Neural crest cell (in vitro differentiated cells): ENCODE data around the gene GALNT18. TPM values are rescaled to one million over a fixed set of nuclear protein-coding genes. Genes with fewer than 3 reads are reported as not detected.

ENCODE experiments used
- DNase-seq: peaks from one replicate; pipeline ENCODE4 v3.0.0; 2021; ENCODE audit warnings: low read depth, mixed read lengths, low spot score
- H3K27ac Mint-ChIP-seq: one replicate; pipeline ENCODE4 v1.8.0; 2021; ENCODE audit warnings: mild to moderate bottlenecking, mixed read lengths; ENCODE audit not compliant: unreplicated experiment
- H3K27me3 Mint-ChIP-seq: 2 replicates; pipeline ENCODE4 v1.8.0; 2021; ENCODE audit warnings: low read depth, mild to moderate bottlenecking, mixed read lengths
- H3K36me3 Mint-ChIP-seq: 2 replicates; pipeline ENCODE4 v1.8.0; 2021; ENCODE audit warnings: low read depth, mild to moderate bottlenecking, mixed read lengths
- H3K4me1 Mint-ChIP-seq: 2 replicates; pipeline ENCODE4 v1.8.0; 2021; ENCODE audit warnings: mixed read lengths
- H3K4me3 Mint-ChIP-seq: one replicate; pipeline ENCODE4 v1.8.0; 2021; ENCODE audit warnings: mild to moderate bottlenecking, mixed read lengths
- H3K9me3 Mint-ChIP-seq: 2 replicates; pipeline ENCODE4 v1.8.0; 2021; ENCODE audit warnings: mixed read lengths
- total RNA-seq: library from RNA; stranded (reverse); gene quantifications from 2 replicates; pipeline ENCODE4 v1.2.1, GENCODE V29; 2021
- TF ChIP-seq, protein P1 (sequence below): fragments of 200-600 bp; sonication (generic); conservative IDR thresholded peaks from 2 replicates; pipeline ENCODE4 v1.5.0; 2021; ENCODE audit warnings: antibody characterized with exemption, mild to moderate bottlenecking

Gene GALNT18
- total RNA-seq, 1 donor from 2014 or later: 2.8 TPM

DNA sequence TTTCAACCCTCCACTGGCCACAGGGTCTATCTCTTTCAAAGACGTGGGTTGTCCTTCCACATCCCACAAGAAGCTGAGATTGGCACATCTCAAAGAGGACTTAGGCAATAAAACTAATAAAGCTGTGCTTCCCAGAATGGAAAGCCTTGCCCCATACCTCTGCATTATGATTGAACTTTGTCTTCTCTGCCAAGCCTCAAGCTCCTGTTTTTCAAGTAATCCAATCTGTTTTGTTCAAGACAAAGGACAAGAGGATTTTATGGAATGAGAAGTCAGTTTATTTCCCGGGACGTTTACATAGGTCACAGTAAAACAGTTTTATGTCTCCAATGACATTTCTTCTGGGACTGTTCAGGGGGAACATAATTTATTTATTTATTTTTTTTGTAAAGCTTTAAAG lies 108.4 kb downstream of the GALNT18 start:
- H3K36me3 Mint-ChIP-seq: no peaks in the 10 kb centered on the region
- TF ChIP-seq, protein P1, sequence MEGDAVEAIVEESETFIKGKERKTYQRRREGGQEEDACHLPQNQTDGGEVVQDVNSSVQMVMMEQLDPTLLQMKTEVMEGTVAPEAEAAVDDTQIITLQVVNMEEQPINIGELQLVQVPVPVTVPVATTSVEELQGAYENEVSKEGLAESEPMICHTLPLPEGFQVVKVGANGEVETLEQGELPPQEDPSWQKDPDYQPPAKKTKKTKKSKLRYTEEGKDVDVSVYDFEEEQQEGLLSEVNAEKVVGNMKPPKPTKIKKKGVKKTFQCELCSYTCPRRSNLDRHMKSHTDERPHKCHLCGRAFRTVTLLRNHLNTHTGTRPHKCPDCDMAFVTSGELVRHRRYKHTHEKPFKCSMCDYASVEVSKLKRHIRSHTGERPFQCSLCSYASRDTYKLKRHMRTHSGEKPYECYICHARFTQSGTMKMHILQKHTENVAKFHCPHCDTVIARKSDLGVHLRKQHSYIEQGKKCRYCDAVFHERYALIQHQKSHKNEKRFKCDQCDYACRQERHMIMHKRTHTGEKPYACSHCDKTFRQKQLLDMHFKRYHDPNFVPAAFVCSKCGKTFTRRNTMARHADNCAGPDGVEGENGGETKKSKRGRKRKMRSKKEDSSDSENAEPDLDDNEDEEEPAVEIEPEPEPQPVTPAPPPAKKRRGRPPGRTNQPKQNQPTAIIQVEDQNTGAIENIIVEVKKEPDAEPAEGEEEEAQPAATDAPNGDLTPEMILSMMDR: no peak
- no peak overlapping the region for H3K4me3 Mint-ChIP-seq
- H3K4me1 Mint-ChIP-seq: peaks cover 28% of the 10 kb centered on the region
- no peak overlapping the region for H3K27ac Mint-ChIP-seq
- no peaks in the 10 kb centered on the region for H3K9me3 Mint-ChIP-seq
- no peaks in the 10 kb centered on the region for H3K27me3 Mint-ChIP-seq
- DNase-seq: no peak

DNA sequence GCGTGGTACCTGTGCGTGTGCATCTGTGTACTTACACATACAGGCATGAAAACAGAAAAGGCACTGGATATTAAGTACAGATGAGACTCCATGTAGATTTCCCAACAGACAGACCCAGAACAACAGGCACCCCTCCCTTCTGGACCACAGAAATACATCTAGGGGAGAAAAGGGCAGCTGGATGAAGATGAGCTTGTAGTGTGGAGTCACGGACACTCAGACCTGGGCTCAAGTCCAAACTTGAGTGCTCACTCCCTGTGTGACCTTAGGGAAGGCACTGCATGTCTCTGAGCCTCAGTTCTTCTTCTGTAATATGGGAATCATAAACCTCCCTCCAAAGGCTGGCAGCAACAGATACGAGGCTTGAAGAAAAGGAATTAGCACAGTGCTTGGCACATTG lies 108.9 kb downstream of the GALNT18 start:
- Mint-ChIP-seq H3K36me3 (no peaks in the 10 kb centered on the region), H3K27ac (no peak overlapping the region), H3K9me3 (no peaks in the 10 kb centered on the region), H3K4me3 (no peak overlapping the region), H3K27me3 (no peaks in the 10 kb centered on the region), H3K4me1 (peaks cover 28% of the 10 kb centered on the region)
- no peak for DNase-seq
- TF ChIP-seq, protein P1: no peak

DNA sequence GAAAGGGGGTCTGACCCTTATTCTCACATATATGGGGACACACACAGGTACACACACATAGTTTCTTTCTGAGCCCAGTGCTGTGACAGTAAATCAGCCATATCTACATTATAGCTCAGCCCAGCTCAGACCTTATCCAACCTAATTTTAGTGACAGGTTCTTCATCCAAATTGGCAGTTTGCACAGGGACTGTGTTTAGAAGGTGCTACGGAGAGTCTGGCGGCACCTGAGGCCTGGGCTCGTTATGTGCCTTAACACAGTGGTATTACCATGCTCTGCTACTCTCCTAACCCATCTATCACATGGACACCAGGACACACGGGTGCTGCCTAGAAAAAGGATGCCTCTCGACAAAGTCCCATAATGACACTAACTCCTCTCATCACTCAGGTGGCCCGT lies 109.3 kb downstream of the GALNT18 start:
- no peak overlapping the region for H3K4me3 Mint-ChIP-seq
- H3K4me1 Mint-ChIP-seq: peaks cover 28% of the 10 kb centered on the region
- no peaks in the 10 kb centered on the region for H3K27me3 Mint-ChIP-seq
- H3K9me3 Mint-ChIP-seq: no peaks in the 10 kb centered on the region
- no peaks in the 10 kb centered on the region for H3K36me3 Mint-ChIP-seq
- TF ChIP-seq, protein P1: no peak
- H3K27ac Mint-ChIP-seq: no peak overlapping the region
- DNase-seq: no peak

DNA sequence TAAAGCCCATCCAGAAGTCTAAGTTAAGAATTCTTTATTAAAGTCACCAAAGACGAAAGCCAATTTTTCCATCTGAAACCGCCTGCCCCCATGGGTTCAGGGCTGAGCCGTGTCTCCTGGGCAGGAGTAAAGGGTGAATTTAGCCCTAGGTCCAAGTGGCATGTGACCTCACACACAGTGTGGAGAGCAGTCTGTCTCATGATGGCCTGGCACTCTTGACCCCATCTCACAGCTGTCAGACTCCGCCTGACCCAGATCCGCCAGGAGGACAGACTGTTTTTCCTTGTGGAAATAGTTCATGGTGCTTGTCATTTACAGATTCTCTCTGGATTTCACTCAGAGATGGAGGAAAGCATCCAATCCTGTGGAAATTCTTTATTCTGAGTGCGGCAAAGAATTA lies 109.7 kb downstream of the GALNT18 start:
- Mint-ChIP-seq H3K36me3 (no peaks in the 10 kb centered on the region), H3K4me1 (peaks cover 28% of the 10 kb centered on the region), H3K27me3 (no peaks in the 10 kb centered on the region), H3K9me3 (no peaks in the 10 kb centered on the region), H3K27ac (no peak overlapping the region), H3K4me3 (no peak overlapping the region)
- TF ChIP-seq, protein P1: no peak
- no peak for DNase-seq

DNA sequence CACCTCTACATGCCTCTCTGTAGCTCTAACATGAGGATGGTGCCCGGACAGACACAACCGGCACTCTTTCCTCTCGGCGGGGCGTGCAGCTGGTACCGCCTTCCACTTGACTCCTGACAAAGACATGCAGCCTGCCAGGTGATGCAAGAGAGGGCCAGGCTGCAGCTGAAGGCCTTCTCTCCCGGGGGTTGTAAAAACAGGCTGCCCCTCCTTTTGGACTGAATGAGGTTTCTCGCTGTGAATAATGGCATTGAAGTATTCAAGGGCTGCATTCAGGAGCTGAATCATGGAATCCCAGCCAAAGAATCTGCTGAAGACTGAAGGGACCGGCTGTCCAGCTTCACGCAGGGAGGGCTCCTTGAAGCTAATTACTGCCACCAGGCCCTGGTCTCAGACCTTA lies 110.9 kb downstream of the GALNT18 start:
- no peak for DNase-seq
- H3K4me1 Mint-ChIP-seq: peaks cover 28% of the 10 kb centered on the region
- peak overlapping the region; percentile 69 for H3K27ac Mint-ChIP-seq
- TF ChIP-seq, protein P1: no peak
- no peaks in the 10 kb centered on the region for H3K9me3 Mint-ChIP-seq
- H3K36me3 Mint-ChIP-seq: no peaks in the 10 kb centered on the region
- H3K4me3 Mint-ChIP-seq: no peak overlapping the region
- no peaks in the 10 kb centered on the region for H3K27me3 Mint-ChIP-seq

DNA sequence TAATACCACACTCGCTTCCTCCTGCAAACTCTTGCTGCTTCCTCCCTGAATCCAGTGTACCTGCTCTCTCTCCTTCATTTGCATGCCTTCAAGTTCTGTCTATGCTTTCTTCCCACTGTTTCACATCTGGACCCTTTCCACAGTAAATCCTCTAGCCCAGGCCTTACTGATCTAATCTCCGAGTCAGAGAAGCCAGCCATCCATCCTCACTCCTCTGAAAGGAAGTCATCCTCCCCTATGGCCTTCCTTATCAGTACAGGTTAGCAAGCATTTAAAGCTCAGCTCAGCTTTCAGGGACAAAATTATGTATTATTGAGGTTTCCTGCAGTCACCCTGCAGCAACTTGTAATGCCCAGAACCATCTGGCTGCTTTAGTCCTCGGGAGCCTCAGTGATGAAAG lies 116.1 kb downstream of the GALNT18 start:
- H3K4me1 Mint-ChIP-seq: peaks cover 22% of the 10 kb centered on the region
- H3K27me3 Mint-ChIP-seq: no peaks in the 10 kb centered on the region
- H3K4me3 Mint-ChIP-seq: no peak overlapping the region
- no peak overlapping the region for H3K27ac Mint-ChIP-seq
- DNase-seq: no peak
- no peaks in the 10 kb centered on the region for H3K9me3 Mint-ChIP-seq
- no peaks in the 10 kb centered on the region for H3K36me3 Mint-ChIP-seq
- TF ChIP-seq, protein P1: no peak
